ENCODE measurements around the gene SLC9A7. TPM values are rescaled to one million over a fixed set of nuclear protein-coding genes. Genes with fewer than 3 reads are reported as not detected.

SLC9A7 gene
- total RNA-seq, 2 experiments from 2014 or later: 3.3 to 3.8 TPM

GRCh38 chrX:46554942-46555341, 204.0 kb downstream of the SLC9A7 start:
- Mint-ChIP-seq H3K4me1 (ENCODE audit: low read depth) (no peaks in the 10 kb centered on the region), H3K36me3 (ENCODE audit: low read depth) (peaks cover 2% of the 10 kb centered on the region), H3K27me3 (ENCODE audit: low read depth) (no peaks in the 10 kb centered on the region), H3K4me3 (no peak overlapping the region), H3K27ac (no peak overlapping the region), H3K9me3 (ENCODE audit: insufficient read depth) (no peaks in the 10 kb centered on the region)
- ChIA-PET CTCF (interaction anchor here (0.7 to 1.2 kb wide), 2 partner anchors 87 to 242 kb away, joined by 3 to 6 read pairs; no protein-coding TSS in a partner anchor), POLR2A (no interaction called here)
- DNase-seq (no peak), ATAC-seq (no peak)

- no peak for ATAC-seq
- Mint-ChIP-seq H3K27me3 (ENCODE audit: low read depth) (no peaks in the 10 kb centered on the region), H3K36me3 (ENCODE audit: low read depth) (peaks cover 7% of the 10 kb centered on the region), H3K4me1 (ENCODE audit: low read depth) (peaks cover 2% of the 10 kb centered on the region), H3K9me3 (ENCODE audit: insufficient read depth) (no peaks in the 10 kb centered on the region), H3K4me3 (no peak overlapping the region), H3K27ac (no peak overlapping the region)
- no peak for DNase-seq
- ChIA-PET CTCF (no interaction called here), POLR2A (no interaction called here)
Observed at GRCh38 chrX:46553935-46554334, 205.0 kb downstream of the SLC9A7 start.

GRCh38 chrX:46551494-46552128, 207.3 kb downstream of the SLC9A7 start:
- Mint-ChIP-seq H3K36me3 (ENCODE audit: low read depth) (peaks cover 22% of the 10 kb centered on the region), H3K4me1 (ENCODE audit: low read depth) (peaks cover 11% of the 10 kb centered on the region), H3K9me3 (ENCODE audit: insufficient read depth) (no peaks in the 10 kb centered on the region), H3K27ac (no peak overlapping the region), H3K27me3 (ENCODE audit: low read depth) (no peaks in the 10 kb centered on the region), H3K4me3 (no peak overlapping the region)
- ATAC-seq (no peak), DNase-seq (no peak)
- POLR2A ChIA-PET: no interaction called here
- CTCF ChIA-PET: no interaction called here

GRCh38 chrX:46549914-46550313, 209.0 kb downstream of the SLC9A7 start:
- ChIA-PET CTCF (no interaction called here), POLR2A (no interaction called here)
- ATAC-seq: no peak
- no peak overlapping the region for H3K27ac Mint-ChIP-seq
- peaks cover 29% of the 10 kb centered on the region for H3K36me3 Mint-ChIP-seq (ENCODE audit: low read depth)
- no peaks in the 10 kb centered on the region for H3K27me3 Mint-ChIP-seq (ENCODE audit: low read depth)
- H3K4me3 Mint-ChIP-seq: no peak overlapping the region
- H3K9me3 Mint-ChIP-seq (ENCODE audit: insufficient read depth): no peaks in the 10 kb centered on the region
- no peak for DNase-seq
- peaks cover 16% of the 10 kb centered on the region for H3K4me1 Mint-ChIP-seq (ENCODE audit: low read depth)

Other genes starting within 250 kb of the SLC9A7 start
- 1 to 10 TPM; 3.2 to 4.1 TPM for gene ZNF674, start 213.7 kb downstream of the SLC9A7 start, total RNA-seq
- gene CHST7, start 185.4 kb downstream of the SLC9A7 start, total RNA-seq: 1 to 10 TPM; 5.4 to 6.5 TPM
- gene RP2, start 77.9 kb upstream of the SLC9A7 start, total RNA-seq: 10 to 100 TPM; 11.1 to 12.8 TPM
- under 1 TPM; 0.31 to 0.47 TPM for gene JADE3, start 153.3 kb upstream of the SLC9A7 start, total RNA-seq

All from activated CD8-positive, alpha-beta T cell treated with anti-CD3 and anti-CD28 coated beads, Interleukin-2, amount 10 ng/mL, durations not matched to agents 7 days and 5 days (primary cell).